H1 (cell line): ENCODE measurements around the gene CNBP. TPM values are rescaled to one million over a fixed set of nuclear protein-coding genes. Genes with fewer than 3 reads are reported as not detected.

Experiments
- CTCF ChIA-PET: fragments of 300-600 bp; sonication (Branson Sonifier 250); formaldehyde crosslinking; loops from one replicate; lab custom pipeline; 2021; ENCODE audit not compliant: partially characterized antibody; lab: Charles Lee
- POLR2A ChIA-PET: fragments of 300-600 bp; sonication (Branson Sonifier 250); formaldehyde crosslinking; loops from one replicate; lab custom pipeline; 2021; ENCODE audit warnings: inconsistent platforms; ENCODE audit not compliant: partially characterized antibody; lab: Charles Lee
- DNase-seq, 2 experiments: peaks; one replicate each; pipeline versions ENCODE4 v3.0.0 to v3.0.0-alpha.2; 2010 to 2022; ENCODE audit warnings: low spot score in 2 of 2, low read depth in 1 of 2, mixed read lengths in 1 of 2
- FAIRE-seq: peaks from 2 replicates; lab custom pipeline; 2011; peaks lifted over from hg19 to GRCh38; lab: Jason Lieb, UNC
- H2AFZ ChIP-seq: 2 replicates; pipeline ENCODE4 v1.8.1; 2012; ENCODE audit warnings: low read length, inconsistent platforms
- H2AK5ac ChIP-seq: 2 replicates; pipeline ENCODE4 v1.6.1; 2013; ENCODE audit warnings: low read depth, low read length
- H2BK120ac ChIP-seq: replicated peaks from 2 replicates; pipeline ENCODE3; 2013; ENCODE audit warnings: low read depth, low read length, inconsistent platforms
- H2BK12ac ChIP-seq: 2 replicates; pipeline ENCODE4 v1.6.1; 2013; ENCODE audit warnings: low read depth, low read length
- H2BK15ac ChIP-seq: 2 replicates; pipeline ENCODE4 v1.6.1; 2013; ENCODE audit warnings: low read length
- H2BK20ac ChIP-seq: 2 replicates; pipeline ENCODE4 v1.6.1; 2013; ENCODE audit warnings: low read length
- H2BK5ac ChIP-seq: 2 replicates; pipeline ENCODE4 v1.6.1; 2013; ENCODE audit warnings: low read depth, low read length
- H3K14ac ChIP-seq: 2 replicates; pipeline ENCODE4 v1.6.1; 2013; ENCODE audit warnings: inconsistent platforms; ENCODE audit not compliant: insufficient read length
- H3K18ac ChIP-seq: 2 replicates; pipeline ENCODE4 v1.6.1; 2013; ENCODE audit warnings: low read length; ENCODE audit errors: extremely low read depth
- H3K23ac ChIP-seq: 2 replicates; pipeline ENCODE4 v1.6.1; 2013; ENCODE audit warnings: inconsistent platforms; ENCODE audit not compliant: insufficient read length
- H3K23me2 ChIP-seq: 2 replicates; pipeline ENCODE4 v1.6.1; 2013; ENCODE audit warnings: low read depth, low read length
- H3K27ac ChIP-seq: 2 replicates; pipeline ENCODE4 v1.6.1; 2011; ENCODE audit warnings: low read depth, low read length, inconsistent platforms
- H3K27me3 ChIP-seq, 4 experiments: replicated peaks in 1 of 4; 1 replicate in 1 of 4; 2 replicates in 3 of 4; pipeline versions ENCODE4 v1.6.1 to v1.8.1; 2011 to 2013; ENCODE audit warnings: low read length in 3 of 4, mild to moderate bottlenecking in 3 of 4, inconsistent platforms in 2 of 4, mixed read lengths in 2 of 4, moderate library complexity in 1 of 4; ENCODE audit not compliant: control insufficient read depth in 3 of 4, insufficient read depth in 3 of 4; ENCODE audit errors: extremely low read depth in 1 of 4
- H3K36me3 ChIP-seq, 4 experiments: 2 replicates each; pipeline versions ENCODE4 v1.6.1 to v1.8.1; 2011 to 2013; ENCODE audit warnings: mild to moderate bottlenecking in 4 of 4, low read length in 3 of 4, moderate library complexity in 2 of 4, control low read depth in 1 of 4, inconsistent platforms in 1 of 4; ENCODE audit not compliant: insufficient read depth in 4 of 4, control insufficient read depth in 2 of 4
- H3K4ac ChIP-seq: replicated peaks from 2 replicates; pipeline ENCODE3; 2013; ENCODE audit warnings: low read length, low read depth, mixed read lengths, inconsistent platforms; ENCODE audit not compliant: insufficient read length
- H3K4me1 ChIP-seq, 4 experiments: replicated peaks in 1 of 4; 1 replicate in 1 of 4; 2 replicates in 3 of 4; pipeline versions ENCODE4 v1.6.1 to v1.8.1; 2011 to 2013; ENCODE audit warnings: low read length in 3 of 4, inconsistent platforms in 2 of 4, mixed read lengths in 1 of 4; ENCODE audit not compliant: insufficient read depth in 4 of 4, control insufficient read depth in 3 of 4
- H3K4me2 ChIP-seq, 2 experiments: 2 replicates each; pipeline versions ENCODE4 v1.6.1 to v1.8.1; 2011 to 2013; ENCODE audit warnings: low read depth in 2 of 2, low read length in 2 of 2, control low read depth in 1 of 2, inconsistent platforms in 1 of 2, mild to moderate bottlenecking in 1 of 2; ENCODE audit not compliant: insufficient read depth in 1 of 2
- H3K4me3 ChIP-seq, 4 experiments: fragments of 200-600, 300-600 bp in 1 of 4; sonication (generic), shearing (Covaris generic), sonication (Bioruptor Twin) in 1 of 4; 2 replicates each; pipeline versions ENCODE4 v1.5.1 to v1.8.1; 2011 to 2016; ENCODE audit warnings: low read length in 4 of 4, low read depth in 3 of 4, control low read depth in 2 of 4, inconsistent platforms in 2 of 4, mild to moderate bottlenecking in 2 of 4, mixed read lengths in 1 of 4, moderate library complexity in 1 of 4; ENCODE audit not compliant: insufficient read depth in 2 of 4; ENCODE audit errors: extremely low read depth in 1 of 4
- H3K56ac ChIP-seq: replicated peaks from 2 replicates; pipeline ENCODE3; 2013; ENCODE audit warnings: low read depth, mild to moderate bottlenecking, mixed read lengths, low read length, inconsistent platforms; ENCODE audit not compliant: insufficient read length
- H3K79me1 ChIP-seq: 2 replicates; pipeline ENCODE4 v1.6.1; 2013; ENCODE audit warnings: low read depth, low read length, control low read depth
- H3K79me2 ChIP-seq, 2 experiments: 2 replicates each; pipeline versions ENCODE4 v1.6.1 to v1.8.1; 2012 to 2013; ENCODE audit warnings: low read length in 2 of 2, mild to moderate bottlenecking in 2 of 2, inconsistent platforms in 1 of 2; ENCODE audit not compliant: insufficient read depth in 2 of 2, control insufficient read depth in 1 of 2
- H3K9ac ChIP-seq, 4 experiments: replicated peaks in 1 of 4; 1 replicate in 1 of 4; 2 replicates in 3 of 4; pipeline versions ENCODE4 v1.6.1 to v1.8.1; 2011 to 2013; ENCODE audit warnings: low read depth in 3 of 4, low read length in 3 of 4, control low read depth in 2 of 4, mild to moderate bottlenecking in 2 of 4, moderate library complexity in 2 of 4, inconsistent platforms in 1 of 4; ENCODE audit errors: extremely low read depth in 1 of 4
- H3K9me3 ChIP-seq, 2 experiments: 2 replicates each; pipeline versions ENCODE4 v1.6.1 to v1.8.1; 2012 to 2013; ENCODE audit warnings: mild to moderate bottlenecking in 2 of 2, moderate library complexity in 2 of 2, control low read depth in 1 of 2, inconsistent platforms in 1 of 2, low read depth in 1 of 2, low read length in 1 of 2, mixed read lengths in 1 of 2; ENCODE audit not compliant: insufficient read depth in 2 of 2
- H4K20me1 ChIP-seq, 2 experiments: replicated peaks in 1 of 2; 2 replicates each; pipeline versions ENCODE3 to v1.8.1; 2011 to 2013; ENCODE audit warnings: inconsistent platforms in 2 of 2, low read length in 2 of 2, mild to moderate bottlenecking in 1 of 2; ENCODE audit not compliant: insufficient read depth in 2 of 2, control insufficient read depth in 1 of 2
- H4K5ac ChIP-seq: 2 replicates; pipeline ENCODE4 v1.6.1; 2013; ENCODE audit warnings: low read length, low read depth, mixed read lengths, inconsistent platforms; ENCODE audit not compliant: insufficient read length
- H4K8ac ChIP-seq: 2 replicates; pipeline ENCODE4 v1.8.0; 2013; ENCODE audit warnings: mild to moderate bottlenecking, moderate library complexity, low read length, inconsistent platforms; ENCODE audit not compliant: insufficient read depth; ENCODE audit errors: extremely low read depth
- H4K91ac ChIP-seq: replicated peaks from 2 replicates; pipeline ENCODE3; 2013; ENCODE audit warnings: low read length, mixed read lengths, inconsistent platforms; ENCODE audit not compliant: insufficient read length
- GABPA ChIP-seq: IDR thresholded peaks from 2 replicates; pipeline ENCODE4 v1.6.1; 2011; ENCODE audit warnings: mild to moderate bottlenecking, low read length, moderate library complexity, borderline replicate concordance; ENCODE audit not compliant: insufficient read depth
- KDM4A ChIP-seq: IDR thresholded peaks from one replicate; pipeline ENCODE4 v1.7.1; 2012; ENCODE audit warnings: low read depth, mild to moderate bottlenecking, moderate library complexity, low read length, inconsistent platforms; ENCODE audit not compliant: severe bottlenecking
- NANOG ChIP-seq: IDR thresholded peaks from 2 replicates; pipeline ENCODE4 v1.6.1; 2011; ENCODE audit warnings: low read length, low read depth, mild to moderate bottlenecking, inconsistent platforms; ENCODE audit not compliant: insufficient read depth, poor library complexity, severe bottlenecking
- SP1 ChIP-seq: IDR thresholded peaks from 2 replicates; pipeline ENCODE4 v1.6.1; 2011; ENCODE audit warnings: low read depth, low read length
- WGBS, 2 experiments: shearing (Covaris generic) in 1 of 2; methylation state at CpG; one replicate each; pipeline versions ENCODE4 v1.1.6 to v1.1.7; 2013 to 2015; ENCODE audit warnings: low lambda C conversion rate in 2 of 2, mixed read lengths in 2 of 2, inconsistent platforms in 1 of 2, low coverage in 1 of 2, missing lambda C conversion rate in 1 of 2; ENCODE audit not compliant: insufficient replicate concordance in 2 of 2, insufficient coverage in 1 of 2, insufficient read length in 1 of 2; ENCODE audit errors: extremely low coverage in 1 of 2, missing lambda C conversion rate in 1 of 2; 5-methylcytosine and 5-hydroxymethylcytosine counted together
- polyA plus RNA-seq, 7 experiments: library from polyadenylated mRNA; depleted of rRNA in 3 of 7; stranded (reverse) in 5 of 7; unstranded in 2 of 7; fragments of >200 nt in 5 of 7; fragments of 200-250 nt in 2 of 7; gene quantifications; 1 replicate in 5 of 7; 2 replicates in 1 of 7; 4 replicates in 1 of 7; pipeline versions ENCODE4 v1.2.1 to v1.2.3, GENCODE V29; 2011 to 2013; ENCODE audit warnings: missing spikeins in 2 of 7, mixed read lengths in 2 of 7
- total RNA-seq: library from RNA; stranded (reverse); fragmentation: NEBNext Ultra II Directional; extraction: Animal tissue kit (Norgen Biotek cat#: 25700); gene quantifications from 2 replicates; pipeline ENCODE4 v1.2.1, GENCODE V29; 2021

CNBP gene
- total and polyA plus RNA-seq, 2 of the 8 experiments (the other 6 are each of a cell fraction or from before 2014, with no cell fraction given) = 315 to 371 TPM

- Histone ChIP-seq H3K23ac (no peak within 1 kb of the TSS), H3K4me3 (peak within 1 kb of the TSS; percentile 69 to 93 (median 80)), H2BK20ac (no peak within 1 kb of the TSS), H3K23me2 (peaks cover 12% of the 10 kb centered on the region), H3K18ac (peak within 1 kb of the TSS; percentile 32), H2BK15ac (no peak within 1 kb of the TSS), H2BK120ac (no peak within 1 kb of the TSS), H2BK12ac (peak within 1 kb of the TSS; percentile 60; the same call in 1 of the 2 replicates), H3K4me1 (peaks cover 10 to 17% (median 14%) of the 10 kb centered on the region in 4 experiments), H2AFZ (peak within 1 kb of the TSS; percentile 55; the same call in 1 of the 2 replicates), H4K20me1 (no peaks in the 10 kb centered on the region), H3K14ac (no peak within 1 kb of the TSS), H3K27ac (peak within 1 kb of the TSS; percentile 52), H3K56ac (no peak within 1 kb of the TSS), H2BK5ac (peak within 1 kb of the TSS; percentile 66), H3K79me1 (peaks cover 8% of the 10 kb centered on the region), H3K79me2 (peaks cover 9 to 34% of the 10 kb centered on the region in 2 experiments), H4K5ac (peak within 1 kb of the TSS; percentile 15), H3K9me3 (no peaks in the 10 kb centered on the region), H4K8ac (peak within 1 kb of the TSS; percentile 83), H3K27me3 (no peaks in the 10 kb centered on the region), H2AK5ac (no peak within 1 kb of the TSS), H3K36me3 (peaks cover 0 to 3% (median 3%) of the 10 kb centered on the region in 4 experiments; a peak in 1 of 8 replicates), H3K4ac (no peak within 1 kb of the TSS), H3K9ac (peak within 1 kb of the TSS; percentile 59 to 80 (median 62)), H3K4me2 (peak within 1 kb of the TSS; percentile 97 to 98), H4K91ac (no peak within 1 kb of the TSS)
- POLR2A ChIA-PET = interaction anchor here (0.8 to 4.4 kb wide), 13 partner anchors 9 to 243 kb away, joined by 3 to 24 read pairs (median 5); partner anchors contain the start of genes ACAD9, CNBP, COPG1 and HMCES
- DNase-seq (peak; percentile 96 to 99), FAIRE-seq (no peak)
- 2% methylated on average over 12 of the region's 60 CpGs; no CpG with 5 or more reads in 1 of the 2 experiments for WGBS, 2 experiments
- CTCF ChIA-PET = interaction anchor here (0.9 to 2.7 kb wide), 4 partner anchors 11 to 151 kb away, joined by 4 to 17 read pairs (median 6); no protein-coding TSS in a partner anchor
- TF ChIP-seq GABPA (no peak), NANOG (no peak), KDM4A (peak; percentile 0), SP1 (0 out of 2 replicates have a peak, but pooled peaks have one; percentile 66)
Observed at GRCh38 chr3:129121792-129122411, 61.8 kb downstream of the CNBP start, which contains the start of gene RAB43. Gene RAB43, minus strand, starts transcription at chr3:129121804. Its CDS starts 315 bp downstream, at chr3:129121489.
